HG02642 (cell line): ENCODE data around the gene PCDHA10.
"Not testable (repeated sequence)": the region's sequence is repeated elsewhere in the genome, so short reads cannot be mapped to it uniquely, and the experiment has no call there.

Source experiments
- ATAC-seq: cut with Tn5 transposase; IDR thresholded peaks from one replicate; pipeline ENCODE4 v1.9.1; 2021; ENCODE audit warnings: mild to moderate bottlenecking; ENCODE audit not compliant: unreplicated experiment, poor library complexity

PCDHA10 gene, protein sequence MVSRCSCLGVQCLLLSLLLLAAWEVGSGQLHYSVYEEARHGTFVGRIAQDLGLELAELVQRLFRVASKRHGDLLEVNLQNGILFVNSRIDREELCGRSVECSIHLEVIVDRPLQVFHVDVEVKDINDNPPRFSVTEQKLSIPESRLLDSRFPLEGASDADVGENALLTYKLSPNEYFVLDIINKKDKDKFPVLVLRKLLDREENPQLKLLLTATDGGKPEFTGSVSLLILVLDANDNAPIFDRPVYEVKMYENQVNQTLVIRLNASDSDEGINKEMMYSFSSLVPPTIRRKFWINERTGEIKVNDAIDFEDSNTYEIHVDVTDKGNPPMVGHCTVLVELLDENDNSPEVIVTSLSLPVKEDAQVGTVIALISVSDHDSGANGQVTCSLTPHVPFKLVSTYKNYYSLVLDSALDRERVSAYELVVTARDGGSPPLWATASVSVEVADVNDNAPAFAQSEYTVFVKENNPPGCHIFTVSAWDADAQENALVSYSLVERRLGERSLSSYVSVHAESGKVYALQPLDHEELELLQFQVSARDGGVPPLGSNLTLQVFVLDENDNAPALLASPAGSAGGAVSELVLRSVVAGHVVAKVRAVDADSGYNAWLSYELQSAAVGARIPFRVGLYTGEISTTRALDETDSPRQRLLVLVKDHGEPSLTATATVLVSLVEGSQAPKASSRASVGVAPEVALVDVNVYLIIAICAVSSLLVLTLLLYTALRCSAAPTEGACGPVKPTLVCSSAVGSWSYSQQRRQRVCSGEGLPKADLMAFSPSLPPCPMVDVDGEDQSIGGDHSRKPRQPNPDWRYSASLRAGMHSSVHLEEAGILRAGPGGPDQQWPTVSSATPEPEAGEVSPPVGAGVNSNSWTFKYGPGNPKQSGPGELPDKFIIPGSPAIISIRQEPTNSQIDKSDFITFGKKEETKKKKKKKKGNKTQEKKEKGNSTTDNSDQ

DNA sequence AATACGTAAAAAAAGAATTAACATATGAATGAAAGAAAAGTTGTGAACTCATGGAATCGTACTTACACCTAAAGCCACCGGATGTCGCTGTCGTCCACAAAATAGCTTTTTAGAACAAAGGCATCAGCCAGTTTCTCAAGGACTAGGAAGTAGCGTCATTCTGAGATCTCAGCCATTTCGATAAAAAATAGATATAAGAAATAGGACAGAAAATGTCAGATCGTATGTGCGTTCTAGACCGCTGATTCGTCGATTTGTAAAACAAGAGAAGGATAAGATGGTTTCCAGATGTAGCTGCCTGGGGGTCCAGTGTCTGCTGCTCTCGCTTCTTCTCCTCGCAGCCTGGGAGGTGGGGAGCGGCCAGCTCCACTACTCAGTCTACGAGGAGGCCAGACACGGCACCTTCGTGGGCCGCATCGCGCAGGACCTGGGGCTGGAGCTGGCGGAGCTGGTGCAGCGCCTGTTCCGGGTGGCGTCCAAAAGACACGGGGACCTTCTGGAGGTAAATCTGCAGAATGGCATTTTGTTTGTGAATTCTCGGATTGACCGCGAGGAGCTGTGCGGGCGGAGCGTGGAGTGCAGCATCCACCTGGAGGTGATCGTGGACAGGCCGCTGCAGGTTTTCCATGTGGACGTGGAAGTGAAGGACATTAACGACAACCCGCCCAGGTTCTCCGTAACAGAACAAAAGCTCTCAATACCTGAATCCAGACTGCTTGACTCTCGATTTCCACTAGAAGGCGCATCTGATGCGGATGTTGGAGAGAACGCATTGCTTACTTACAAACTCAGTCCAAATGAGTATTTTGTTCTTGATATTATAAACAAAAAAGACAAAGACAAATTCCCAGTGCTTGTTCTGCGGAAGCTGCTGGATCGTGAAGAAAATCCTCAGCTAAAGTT, at the start of gene PCDHA10:
Gene PCDHA10, plus strand, starts transcription at position 126 of the 903 bp plus-strand sequence. Its CDS starts 152 bp downstream, at position 278.
- no peak for ATAC-seq

DNA sequence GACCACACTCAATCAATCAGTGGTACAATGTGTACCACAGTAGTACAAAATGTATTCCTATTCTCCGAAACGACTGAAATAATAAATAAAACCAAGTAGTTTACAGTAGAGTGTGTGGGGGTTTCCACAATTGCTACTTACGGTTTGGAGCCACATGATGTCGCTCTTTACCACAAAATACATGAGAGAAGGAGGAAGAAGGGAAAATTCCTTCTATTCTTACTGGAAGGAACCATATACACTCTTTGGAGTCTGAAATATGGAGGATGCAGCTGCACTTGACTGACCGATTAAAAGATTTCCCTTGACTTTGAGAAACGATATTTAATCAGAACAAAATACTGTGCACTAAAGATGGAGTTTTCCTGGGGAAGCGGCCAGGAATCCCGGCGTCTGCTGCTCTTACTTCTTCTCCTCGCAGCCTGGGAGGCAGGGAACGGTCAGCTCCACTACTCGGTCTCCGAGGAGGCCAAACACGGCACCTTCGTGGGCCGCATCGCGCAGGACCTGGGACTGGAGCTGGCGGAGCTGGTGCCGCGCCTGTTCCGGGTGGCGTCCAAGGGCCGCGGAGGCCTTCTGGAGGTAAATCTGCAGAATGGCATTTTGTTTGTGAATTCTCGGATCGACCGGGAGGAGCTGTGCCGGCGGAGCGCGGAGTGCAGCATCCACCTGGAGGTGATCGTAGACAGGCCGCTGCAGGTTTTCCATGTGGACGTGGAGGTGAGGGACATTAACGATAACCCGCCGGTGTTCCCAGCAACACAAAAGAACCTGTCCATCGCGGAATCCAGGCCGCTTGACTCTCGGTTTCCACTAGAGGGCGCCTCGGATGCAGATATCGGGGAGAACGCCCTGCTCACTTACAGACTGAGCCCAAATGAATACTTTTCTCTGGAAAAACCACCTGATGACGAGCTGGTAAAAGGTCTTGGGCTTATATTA, 48.6 kb upstream of the PCDHA10 start, which contains the start of gene PCDHA4:
Gene PCDHA4, plus strand, starts transcription at position 235 of the 942 bp plus-strand sequence.
- no peak for ATAC-seq

- not testable (repeated sequence) for ATAC-seq
Measured at GRCh38 chr5:140808241-140808888, 47.3 kb upstream of the PCDHA10 start.

DNA sequence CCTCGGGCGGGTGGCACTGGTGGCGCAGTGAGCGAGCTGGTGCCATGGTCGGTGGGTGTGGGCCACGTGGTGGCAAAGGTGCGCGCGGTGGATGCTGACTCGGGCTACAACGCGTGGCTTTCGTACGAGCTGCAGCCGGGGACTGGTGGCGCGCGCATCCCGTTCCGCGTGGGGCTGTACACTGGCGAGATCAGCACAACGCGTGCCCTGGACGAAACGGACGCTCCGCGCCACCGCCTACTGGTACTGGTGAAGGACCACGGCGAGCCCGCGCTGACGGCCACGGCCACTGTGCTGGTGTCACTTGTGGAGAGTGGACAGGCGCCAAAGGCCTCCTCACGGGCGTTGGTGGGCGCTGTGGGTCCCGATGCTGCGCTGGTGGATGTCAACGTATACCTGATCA, 46.8 kb upstream of the PCDHA10 start:
- no peak for ATAC-seq

- ATAC-seq = no peak
Measured at GRCh38 chr5:140821375-140822280, 34.1 kb upstream of the PCDHA10 start, which contains the start of gene PCDHA5. Gene PCDHA5 (plus strand): TSS chr5:140821613.

- ATAC-seq = no peak
Measured at GRCh38 chr5:140822281-140822629, 33.4 kb upstream of the PCDHA10 start.

DNA sequence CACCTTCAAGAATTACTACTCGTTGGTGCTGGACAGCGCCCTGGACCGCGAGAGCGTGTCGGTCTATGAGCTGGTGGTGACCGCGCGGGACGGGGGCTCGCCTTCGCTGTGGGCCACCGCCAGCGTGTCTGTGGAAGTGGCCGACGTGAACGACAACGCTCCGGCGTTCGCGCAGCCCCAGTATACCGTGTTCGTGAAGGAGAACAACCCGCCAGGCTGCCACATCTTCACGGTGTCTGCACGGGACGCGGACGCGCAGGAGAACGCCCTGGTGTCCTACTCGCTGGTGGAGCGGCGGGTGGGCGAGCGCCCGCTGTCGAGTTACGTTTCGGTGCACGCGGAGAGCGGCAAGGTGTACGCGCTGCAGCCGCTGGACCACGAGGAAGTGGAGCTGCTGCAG, 32.7 kb upstream of the PCDHA10 start:
- not testable (repeated sequence) for ATAC-seq

DNA sequence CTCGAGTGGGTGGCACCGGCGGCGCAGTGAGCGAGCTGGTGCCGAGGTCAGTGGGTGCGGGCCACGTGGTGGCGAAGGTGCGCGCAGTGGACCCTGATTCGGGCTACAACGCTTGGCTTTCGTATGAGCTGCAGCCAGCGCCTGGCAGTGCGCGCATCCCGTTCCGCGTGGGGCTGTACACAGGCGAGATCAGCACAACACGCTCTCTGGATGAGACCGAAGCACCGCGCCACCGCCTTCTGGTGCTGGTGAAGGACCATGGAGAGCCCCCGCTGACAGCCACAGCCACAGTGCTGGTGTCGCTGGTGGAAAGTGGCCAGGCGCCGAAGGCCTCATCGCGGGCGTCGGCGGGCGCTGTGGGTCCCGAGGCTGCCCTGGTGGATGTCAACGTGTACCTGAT, 32.2 kb upstream of the PCDHA10 start:
- no peak for ATAC-seq

DNA sequence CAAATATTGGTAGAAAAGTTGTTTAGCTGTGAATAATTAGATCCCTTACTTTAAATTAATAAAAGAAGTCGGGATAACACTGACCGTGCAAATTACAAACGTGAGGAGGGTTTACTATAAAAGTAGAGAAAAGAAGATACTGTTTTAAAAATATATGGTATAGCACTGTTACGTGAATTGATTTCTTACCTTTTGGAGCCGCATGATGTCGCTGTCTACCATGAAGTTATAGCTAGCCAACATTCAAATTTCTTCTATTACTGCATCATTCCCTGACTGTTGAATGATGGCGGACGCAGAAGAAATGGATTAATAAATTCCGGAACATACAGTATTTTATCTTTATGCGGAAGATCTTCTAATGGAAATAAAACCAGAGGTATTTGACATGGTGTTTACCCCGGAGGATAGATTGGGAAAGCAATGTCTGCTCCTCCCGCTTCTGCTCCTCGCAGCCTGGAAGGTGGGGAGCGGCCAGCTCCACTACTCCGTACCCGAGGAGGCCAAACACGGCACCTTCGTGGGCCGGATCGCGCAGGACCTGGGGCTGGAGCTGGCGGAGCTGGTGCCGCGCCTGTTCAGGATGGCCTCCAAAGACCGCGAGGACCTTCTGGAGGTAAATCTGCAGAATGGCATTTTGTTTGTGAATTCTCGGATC, 27.9 kb upstream of the PCDHA10 start, which contains the start of gene PCDHA6:
Gene PCDHA6, plus strand, starts transcription at position 257 of the 658 bp plus-strand sequence. Its CDS starts 132 bp downstream, at position 389.
- ATAC-seq = no peak

DNA sequence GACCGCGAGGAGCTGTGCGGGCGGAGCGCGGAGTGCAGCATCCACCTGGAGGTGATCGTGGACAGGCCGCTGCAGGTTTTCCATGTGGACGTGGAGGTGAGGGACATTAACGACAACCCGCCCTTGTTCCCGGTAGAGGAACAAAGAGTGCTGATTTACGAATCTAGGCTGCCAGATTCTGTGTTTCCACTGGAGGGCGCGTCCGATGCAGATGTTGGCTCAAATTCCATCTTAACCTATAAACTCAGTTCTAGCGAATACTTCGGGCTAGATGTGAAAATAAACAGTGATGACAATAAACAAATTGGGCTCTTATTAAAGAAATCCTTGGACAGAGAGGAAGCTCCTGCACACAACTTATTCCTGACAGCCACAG, 27.3 kb upstream of the PCDHA10 start:
- no peak for ATAC-seq

DNA sequence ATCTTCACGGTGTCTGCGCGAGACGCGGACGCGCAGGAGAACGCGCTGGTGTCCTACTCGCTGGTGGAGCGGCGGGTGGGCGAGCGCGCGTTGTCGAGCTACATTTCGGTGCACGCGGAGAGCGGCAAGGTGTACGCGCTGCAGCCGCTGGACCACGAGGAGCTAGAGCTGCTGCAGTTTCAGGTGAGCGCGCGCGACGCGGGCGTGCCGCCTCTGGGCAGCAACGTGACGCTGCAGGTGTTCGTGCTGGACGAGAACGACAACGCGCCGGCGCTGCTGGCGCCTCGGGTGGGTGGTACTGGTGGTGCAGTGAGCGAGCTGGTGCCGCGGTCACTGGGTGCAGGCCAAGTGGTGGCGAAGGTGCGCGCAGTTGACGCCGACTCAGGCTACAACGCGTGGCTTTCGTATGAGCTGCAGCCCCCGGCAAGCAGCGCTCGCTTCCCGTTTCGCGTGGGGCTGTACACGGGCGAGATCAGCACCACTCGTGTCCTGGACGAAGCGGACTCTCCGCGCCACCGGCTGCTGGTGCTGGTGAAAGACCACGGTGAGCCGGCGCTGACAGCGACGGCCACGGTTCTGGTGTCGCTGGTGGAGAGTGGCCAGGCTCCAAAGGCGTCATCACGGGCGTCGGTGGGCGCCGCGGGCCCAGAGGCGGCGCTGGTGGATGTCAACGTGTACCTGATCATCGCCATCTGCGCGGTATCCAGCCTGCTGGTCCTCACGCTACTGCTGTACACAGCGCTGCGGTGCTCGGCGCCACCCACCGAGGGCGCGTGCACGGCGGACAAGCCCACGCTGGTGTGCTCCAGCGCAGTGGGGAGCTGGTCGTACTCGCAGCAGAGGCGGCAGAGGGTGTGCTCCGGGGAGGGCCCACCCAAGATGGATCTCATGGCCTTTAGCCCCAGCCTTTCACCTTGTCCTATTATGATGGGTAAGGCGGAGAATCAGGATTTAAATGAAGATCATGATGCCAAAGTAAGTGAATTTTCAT, 25.9 kb upstream of the PCDHA10 start:
- ATAC-seq = not testable (repeated sequence)

GRCh38 chr5:140833993-140834392, 21.7 kb upstream of the PCDHA10 start, which contains the start of gene PCDHA7:
Gene PCDHA7 (plus strand): TSS chr5:140834269. CDS start chr5:140834384, 115 bp downstream.
- no peak for ATAC-seq

DNA sequence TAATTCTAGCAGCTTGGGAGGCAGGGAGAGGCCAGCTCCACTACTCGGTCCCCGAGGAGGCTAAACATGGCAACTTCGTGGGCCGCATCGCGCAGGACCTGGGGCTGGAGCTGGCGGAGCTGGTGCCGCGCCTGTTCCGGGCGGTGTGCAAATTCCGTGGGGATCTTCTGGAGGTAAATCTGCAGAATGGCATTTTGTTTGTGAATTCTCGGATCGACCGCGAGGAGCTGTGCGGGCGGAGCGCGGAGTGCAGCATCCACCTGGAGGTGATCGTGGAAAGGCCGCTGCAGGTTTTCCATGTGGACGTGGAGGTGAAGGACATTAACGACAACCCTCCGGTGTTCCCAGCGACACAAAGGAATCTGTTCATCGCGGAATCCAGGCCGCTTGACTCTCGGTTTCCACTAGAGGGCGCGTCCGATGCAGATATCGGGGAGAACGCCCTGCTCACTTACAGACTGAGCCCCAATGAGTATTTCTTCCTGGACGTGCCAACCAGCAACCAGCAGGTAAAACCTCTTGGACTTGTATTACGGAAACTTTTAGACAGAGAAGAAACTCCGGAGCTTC, 21.2 kb upstream of the PCDHA10 start:
- ATAC-seq = not testable (repeated sequence)

DNA sequence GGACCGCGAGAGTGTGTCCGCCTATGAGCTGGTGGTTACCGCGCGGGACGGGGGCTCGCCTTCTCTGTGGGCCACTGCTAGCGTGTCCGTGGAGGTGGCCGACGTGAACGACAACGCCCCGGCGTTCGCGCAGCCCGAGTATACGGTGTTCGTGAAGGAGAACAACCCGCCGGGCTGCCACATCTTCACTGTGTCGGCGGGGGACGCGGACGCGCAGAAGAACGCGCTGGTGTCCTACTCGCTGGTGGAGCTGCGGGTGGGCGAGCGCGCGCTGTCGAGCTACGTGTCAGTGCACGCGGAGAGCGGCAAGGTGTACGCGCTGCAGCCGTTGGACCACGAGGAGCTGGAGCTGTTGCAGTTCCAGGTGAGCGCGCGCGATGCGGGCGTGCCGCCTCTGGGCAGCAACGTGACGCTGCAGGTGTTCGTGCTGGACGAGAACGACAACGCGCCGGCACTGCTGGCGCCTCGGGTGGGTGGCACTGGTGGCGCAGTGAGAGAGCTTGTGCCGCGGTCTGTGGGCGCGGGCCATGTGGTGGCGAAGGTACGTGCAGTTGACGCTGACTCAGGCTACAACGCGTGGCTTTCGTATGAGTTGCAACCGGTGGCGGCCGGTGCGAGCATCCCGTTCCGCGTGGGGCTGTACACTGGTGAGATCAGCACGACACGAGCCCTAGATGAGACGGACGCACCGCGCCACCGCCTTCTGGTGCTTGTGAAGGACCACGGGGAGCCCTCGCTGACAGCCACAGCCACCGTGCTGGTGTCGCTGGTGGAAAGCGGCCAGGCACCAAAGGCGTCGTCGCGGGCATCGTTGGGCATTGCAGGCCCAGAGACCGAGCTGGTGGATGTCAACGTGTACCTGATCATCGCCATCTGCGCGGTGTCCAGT, 19.8 kb upstream of the PCDHA10 start:
- ATAC-seq = no peak
